ENCODE data around the gene ZNF205. TPM values are rescaled to one million over a fixed set of nuclear protein-coding genes. Genes with fewer than 3 reads are reported as not detected.

ZNF205 gene
- total RNA-seq, 1 donor from 2014 or later: 5.4 TPM

- Histone ChIP-seq H3K27me3 (peaks cover 6% of the 10 kb centered on the region), H2AFZ (replicated peaks) (peak overlapping the region; percentile 4), H3K9me3 (ENCODE audit: low read depth) (no peaks in the 10 kb centered on the region), H3K79me2 (ENCODE audit: low read depth) (peaks cover 29% of the 10 kb centered on the region), H3K27ac (no peak overlapping the region), H3K4me3 (peak overlapping the region; percentile 47), H3K4me2 (peak overlapping the region; percentile 81), H4K20me1 (ENCODE audit: low read depth) (no peaks in the 10 kb centered on the region), H3F3A (ENCODE audit: low read depth) (peaks cover 60% of the 10 kb centered on the region), H3K4me1 (peaks cover 31% of the 10 kb centered on the region), H3K36me3 (no peaks in the 10 kb centered on the region), H3K9ac (no peak overlapping the region)
- Mint-ChIP-seq H3K4me1 (peaks cover 50% of the 10 kb centered on the region), H3K9me3 (no peaks in the 10 kb centered on the region), H3K27ac (peak overlapping the region; percentile 91), H3K36me3 (no peaks in the 10 kb centered on the region), H3K4me3 (peak overlapping the region; percentile 83), H3K27me3 (ENCODE audit: insufficient read depth, low read depth) (peaks cover 19% of the 10 kb centered on the region)
- peak; percentile 98 for DNase-seq (ENCODE audit: low spot score)
- TF ChIP-seq CTCF (IDR thresholded peaks at IDR 0.05) (no peak), EZH2phosphoT487 (IDR thresholded peaks at IDR 0.05) (no peak), EZH2 (IDR thresholded peaks at IDR 0.05) (no peak)
Observed at GRCh38 chr16:3099732-3100499, 12.5 kb upstream of the ZNF205 start.

- Histone ChIP-seq H3K4me3 (peak overlapping the region; percentile 39), H3K27ac (no peak overlapping the region), H3K4me2 (peak overlapping the region; percentile 72), H3K79me2 (ENCODE audit: low read depth) (peaks cover 23% of the 10 kb centered on the region), H4K20me1 (ENCODE audit: low read depth) (no peaks in the 10 kb centered on the region), H3K9me3 (ENCODE audit: low read depth) (no peaks in the 10 kb centered on the region), H3K27me3 (peaks cover 6% of the 10 kb centered on the region), H3K4me1 (peaks cover 35% of the 10 kb centered on the region), H3K9ac (no peak overlapping the region), H3K36me3 (no peaks in the 10 kb centered on the region), H3F3A (ENCODE audit: low read depth) (peaks cover 70% of the 10 kb centered on the region), H2AFZ (replicated peaks) (no peak overlapping the region)
- H3K9me3 Mint-ChIP-seq: no peaks in the 10 kb centered on the region
- peaks cover 19% of the 10 kb centered on the region for H3K27me3 Mint-ChIP-seq (ENCODE audit: insufficient read depth, low read depth)
- H3K4me1 Mint-ChIP-seq: peaks cover 50% of the 10 kb centered on the region
- H3K4me3 Mint-ChIP-seq: peak overlapping the region; percentile 68
- H3K36me3 Mint-ChIP-seq: no peaks in the 10 kb centered on the region
- peak overlapping the region; percentile 32 for H3K27ac Mint-ChIP-seq
- DNase-seq (ENCODE audit: low spot score): peak; percentile 79
- no peak for TF ChIP-seq EZH2phosphoT487 (IDR thresholded peaks at IDR 0.05)
- TF ChIP-seq EZH2 (IDR thresholded peaks at IDR 0.05): no peak
- peak; percentile 74 for TF ChIP-seq CTCF (IDR thresholded peaks at IDR 0.05)
Observed at GRCh38 chr16:3101018-3101840, 11.2 kb upstream of the ZNF205 start.

DNA sequence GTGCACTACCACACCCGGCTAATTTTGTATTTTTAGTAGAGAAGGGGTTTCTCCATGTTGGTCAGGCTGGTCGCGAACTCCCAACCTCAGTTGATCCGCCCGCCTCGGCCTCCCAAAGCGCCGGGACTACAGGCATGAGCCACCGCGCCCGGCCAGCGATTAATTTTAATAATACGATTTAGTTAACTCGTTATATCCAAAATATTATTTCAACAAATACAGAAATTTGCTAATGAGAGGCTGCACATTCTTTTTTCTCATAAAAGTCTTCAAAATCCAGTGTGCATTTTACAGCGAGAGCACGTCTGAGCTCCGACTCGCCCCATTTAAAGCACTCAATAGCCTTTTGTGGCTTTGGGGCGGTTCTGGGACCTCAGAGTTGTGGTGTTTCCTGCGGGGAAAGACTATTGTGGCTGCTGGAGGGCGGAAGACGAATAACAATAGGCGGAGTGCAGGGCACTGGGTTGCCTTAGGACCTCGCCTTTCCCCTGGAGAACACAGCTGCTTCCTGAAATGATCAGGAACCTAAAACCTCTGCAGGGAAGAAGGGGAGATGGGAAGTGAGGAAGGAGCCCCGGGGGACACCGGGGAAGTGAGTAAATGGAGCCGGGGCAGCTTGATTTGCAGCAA, 10.4 kb upstream of the ZNF205 start:
- peak overlapping the region; percentile 50 for H3K4me3 Mint-ChIP-seq
- H3K4me1 Mint-ChIP-seq: peaks cover 50% of the 10 kb centered on the region
- H3K27ac ChIP-seq: peak overlapping the region; percentile 71
- peaks cover 35% of the 10 kb centered on the region for H3K4me1 ChIP-seq
- peak overlapping the region; percentile 72 for H3K4me2 ChIP-seq
- H3F3A ChIP-seq (ENCODE audit: low read depth): peaks cover 66% of the 10 kb centered on the region
- H3K36me3 Mint-ChIP-seq: no peaks in the 10 kb centered on the region
- peaks cover 6% of the 10 kb centered on the region for H3K27me3 ChIP-seq
- peak overlapping the region; percentile 39 for H3K4me3 ChIP-seq
- peak overlapping the region; percentile 74 for H3K27ac Mint-ChIP-seq
- H3K27me3 Mint-ChIP-seq (ENCODE audit: insufficient read depth, low read depth): peaks cover 21% of the 10 kb centered on the region
- peak overlapping the region; percentile 35 for H2AFZ ChIP-seq (replicated peaks)
- H3K9ac ChIP-seq: no peak overlapping the region
- peaks cover 16% of the 10 kb centered on the region for H3K79me2 ChIP-seq (ENCODE audit: low read depth)
- no peaks in the 10 kb centered on the region for H3K36me3 ChIP-seq
- no peaks in the 10 kb centered on the region for H4K20me1 ChIP-seq (ENCODE audit: low read depth)
- H3K9me3 Mint-ChIP-seq: no peaks in the 10 kb centered on the region
- peak; percentile 91 for DNase-seq (ENCODE audit: low spot score)
- TF ChIP-seq CTCF (IDR thresholded peaks at IDR 0.05) (no peak), EZH2 (IDR thresholded peaks at IDR 0.05) (peak; percentile 50), EZH2phosphoT487 (IDR thresholded peaks at IDR 0.05) (no peak)
- H3K9me3 ChIP-seq (ENCODE audit: low read depth): no peaks in the 10 kb centered on the region
